A549 treated with Mapracorat at 1 μM for 4 hours (cell line): ENCODE results near the gene SMO. TPM values are rescaled to one million over a fixed set of nuclear protein-coding genes. Genes with fewer than 3 reads are reported as not detected.

Experiments
- total RNA-seq: library from RNA; stranded (reverse); fragments of 200-300 nt; extraction: Qiagen RNA extraction; gene quantifications from 5 replicates; pipeline ENCODE4 v1.2.3, GENCODE V29; 2022

The SMO gene
- 10.9 to 16.2 TPM (median 13.6 TPM) in 5 replicates for total RNA-seq

DNA sequence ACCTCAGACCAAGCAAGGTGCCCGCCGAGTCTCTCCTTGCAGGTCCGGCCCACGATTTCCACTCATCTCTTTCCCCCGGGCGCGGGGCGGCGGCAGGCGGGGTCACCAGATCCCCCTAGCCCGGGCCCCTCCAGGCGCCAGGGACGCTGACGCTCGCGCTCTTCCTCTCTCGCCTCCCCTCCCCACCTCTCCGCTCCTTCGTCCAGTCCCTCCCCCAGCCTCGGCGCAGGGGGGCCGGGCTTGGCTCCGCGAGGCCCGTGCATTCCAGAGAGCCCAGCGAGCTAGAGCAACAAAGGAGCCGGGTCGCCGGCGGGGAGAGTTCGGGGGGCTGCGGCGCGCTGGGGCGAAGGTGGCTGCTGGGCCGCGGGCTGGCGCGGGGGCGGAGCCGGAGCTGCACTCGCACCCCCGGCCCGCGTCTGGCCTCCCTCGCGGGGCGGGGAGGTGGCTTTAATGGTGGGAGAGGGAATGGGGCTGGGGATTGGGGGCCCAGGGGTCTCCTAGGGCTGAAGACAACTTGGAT lies at the start of gene SMO:
Gene SMO (plus strand): TSS at position 262 of the 520 bp plus-strand sequence. CDS start 519 bp downstream, outside the sequence.

DNA sequence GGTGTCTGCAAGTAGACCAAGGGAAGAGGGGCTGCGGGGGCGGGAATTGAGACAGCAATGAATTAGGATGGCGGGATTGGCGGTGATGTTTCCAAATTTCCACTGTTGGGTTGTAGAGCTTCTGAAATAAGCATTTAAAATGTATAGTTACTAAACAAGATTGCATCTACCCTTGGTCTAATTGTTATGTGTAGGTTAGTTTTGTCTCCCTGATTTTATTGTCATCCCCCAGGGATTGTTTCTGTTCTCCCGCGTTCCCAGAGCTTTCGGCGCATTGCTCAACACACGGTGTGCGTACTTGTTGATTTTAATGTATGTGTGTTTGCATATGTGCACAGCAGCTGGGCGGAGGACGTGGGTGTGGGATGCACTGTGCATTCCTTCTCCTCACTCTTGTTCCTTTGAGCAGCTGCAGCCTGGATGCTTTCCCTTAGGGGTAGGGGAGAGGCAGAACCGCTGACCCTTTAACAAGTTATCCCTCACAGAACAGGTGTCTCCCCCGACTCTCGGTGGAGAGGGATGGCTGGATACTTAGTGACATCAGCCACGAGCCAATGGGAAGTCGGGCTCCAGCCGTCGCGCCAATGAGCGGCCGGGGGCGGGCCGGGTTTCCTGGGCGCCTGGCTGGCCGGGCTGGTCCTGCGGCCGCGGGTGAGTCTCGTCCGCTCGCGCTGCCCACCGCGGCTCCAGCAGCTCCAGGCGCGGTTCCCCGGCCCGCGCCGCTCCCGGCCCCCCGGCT lies 44.2 kb upstream of the SMO start, which contains the start of gene TSPAN33:
Gene TSPAN33 (plus strand): TSS at position 613 of the 739 bp plus-strand sequence. CDS start 274 bp downstream, outside the sequence.

DNA sequence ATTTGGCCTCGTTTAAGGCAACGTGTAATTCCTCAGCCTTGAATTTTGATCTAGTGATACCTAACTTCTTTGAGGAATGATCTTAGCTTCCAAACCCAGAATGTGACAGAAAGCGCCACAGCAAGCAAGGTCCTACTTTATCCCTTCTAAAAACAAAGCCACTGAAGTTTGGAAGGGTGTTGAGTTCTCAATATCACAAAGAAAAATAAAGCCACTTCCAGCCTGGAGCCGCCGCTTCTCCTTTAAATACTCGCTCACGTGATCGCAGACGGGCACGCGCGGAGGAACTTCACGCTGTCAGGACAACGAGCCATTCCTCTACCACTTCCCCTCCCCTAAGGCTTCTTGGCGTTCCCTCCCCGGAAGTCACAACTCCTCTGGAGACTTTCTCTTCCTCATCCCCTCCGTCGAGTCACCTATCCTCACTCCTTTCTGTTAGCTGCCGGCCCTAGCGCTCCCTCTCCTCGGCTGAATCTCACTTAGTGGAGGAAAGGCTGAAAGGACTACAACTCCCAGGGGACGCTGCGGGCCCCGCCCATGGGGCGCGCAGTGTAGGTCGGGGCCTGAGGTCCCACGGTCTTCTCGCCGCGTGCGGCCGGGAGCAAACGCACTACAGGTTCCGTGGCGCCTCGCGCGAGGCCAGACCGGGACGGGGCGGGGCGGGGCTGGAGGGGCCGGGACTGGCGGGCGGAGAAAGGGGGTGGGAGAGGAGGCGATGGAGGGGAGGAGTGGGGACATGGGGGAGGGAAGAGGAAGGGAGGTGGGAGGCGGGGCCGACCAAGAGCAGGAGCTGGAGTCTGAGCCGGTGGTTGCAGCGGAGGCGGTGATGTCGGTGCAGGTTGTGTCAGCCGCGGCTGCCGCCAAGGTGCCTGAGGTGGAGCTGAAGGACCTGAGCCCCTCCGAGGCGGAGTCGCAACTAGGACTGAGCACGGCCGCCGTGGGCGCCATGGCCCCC lies 36.1 kb downstream of the SMO start, which contains the start of gene AHCYL2:
Gene AHCYL2 (plus strand): TSS at position 780 of the 955 bp plus-strand sequence.

Other genes with a start within 250 kb of the SMO start
- gene TNPO3, start 133.5 kb upstream of the SMO start, total RNA-seq: 39.8 to 43.3 TPM (median 40.9 TPM) in 5 replicates
- 4.8 to 6.9 TPM (median 6.3 TPM) in 5 replicates for gene TSPAN33, start 43.9 kb upstream of the SMO start, total RNA-seq
- gene AHCYL2, start 36.4 kb downstream of the SMO start, total RNA-seq: 5.0 to 6.3 TPM (median 5.9 TPM) in 5 replicates
- gene STRIP2, start 245.8 kb downstream of the SMO start, total RNA-seq: 5.6 to 7.4 TPM (median 6.5 TPM) in 5 replicates